NCI-H510A treated with DMSO at 0.1 percent for 48 hours (cell line): Measurements from ENCODE around the gene PUSL1.
A peak's percentile ranks its signal among the peaks of the same experiment; 100 is the strongest.

Experiments
- DNase-seq: peaks from one replicate; lab custom pipeline; 2025; lab: John Stamatoyannopoulos, UW

Gene PUSL1

GRCh38 chr1:1325288-1326074, 17.1 kb downstream of the PUSL1 start:
- DNase-seq, result no peak

GRCh38 chr1:1326075-1326605, 17.7 kb downstream of the PUSL1 start:
- no peak for DNase-seq

GRCh38 chr1:1327291-1327690, 18.9 kb downstream of the PUSL1 start:
- no peak for DNase-seq

- DNase-seq, result no peak
These were observed 19.9 kb downstream of the PUSL1 start for GRCh38 chr1:1328254-1328653.

GRCh38 chr1:1329304-1330210, 21.2 kb downstream of the PUSL1 start:
- DNase-seq, result no peak

- DNase-seq, result no peak
These were observed 22.1 kb downstream of the PUSL1 start for GRCh38 chr1:1330366-1331067.

GRCh38 chr1:1331068-1331965, 22.9 kb downstream of the PUSL1 start, which contains the start of gene TAS1R3:
TSS of gene TAS1R3 (plus strand) at chr1:1331280. CDS start at chr1:1331346, 66 bp downstream.
- peak; percentile 90 for DNase-seq

GRCh38 chr1:1332031-1332755, 23.8 kb downstream of the PUSL1 start:
- DNase-seq, result peak; percentile 90

GRCh38 chr1:1332774-1333480, 24.5 kb downstream of the PUSL1 start:
- DNase-seq, result no peak

- DNase-seq, result no peak
These were observed 25.3 kb downstream of the PUSL1 start for GRCh38 chr1:1333551-1334241.

GRCh38 chr1:1334835-1335234, 26.4 kb downstream of the PUSL1 start:
- DNase-seq, result no peak

GRCh38 chr1:1335283-1335682, 26.9 kb downstream of the PUSL1 start:
- DNase-seq, result no peak

GRCh38 chr1:1335792-1336248, 27.4 kb downstream of the PUSL1 start:
- DNase-seq, result no peak

GRCh38 chr1:1336446-1336845, 28.0 kb downstream of the PUSL1 start:
- no peak for DNase-seq

- no peak for DNase-seq
These were observed 28.8 kb downstream of the PUSL1 start for GRCh38 chr1:1336931-1337792.

GRCh38 chr1:1337793-1338147, 29.4 kb downstream of the PUSL1 start:
- DNase-seq, result no peak

GRCh38 chr1:1338278-1338677, 29.9 kb downstream of the PUSL1 start:
- DNase-seq, result no peak

- no peak for DNase-seq
These were observed 31.8 kb downstream of the PUSL1 start for GRCh38 chr1:1340185-1340584.
